Erythroblast (primary cell): Measurements from ENCODE around the gene SLC9A3.

Experiments
- GATA1 ChIP-seq: IDR thresholded peaks from 2 replicates; pipeline ENCODE4 v1.6.1; 2011; ENCODE audit warnings: low read depth, mild to moderate bottlenecking, control low read depth, low read length, moderate library complexity
- POLR2A ChIP-seq: IDR thresholded peaks from 2 replicates; pipeline ENCODE4 v1.6.1; 2011; ENCODE audit warnings: mild to moderate bottlenecking, low read length

- TF ChIP-seq POLR2A (no peak), GATA1 (no peak)
Measured at GRCh38 chr5:453725-454481, 70.3 kb downstream of the SLC9A3 start.
